ENCODE results near the gene SDK2. TPM values are rescaled to one million over a fixed set of nuclear protein-coding genes. Genes with fewer than 3 reads are reported as not detected.
A peak's percentile ranks its signal among the peaks of the same experiment; 100 is the strongest.
"Not testable (repeated sequence)": the region's sequence is repeated elsewhere in the genome, so short reads cannot be mapped to it uniquely, and the experiment has no call there.

Gene SDK2
- total RNA-seq, 1 donor, result under 0.01 TPM

- not testable (repeated sequence) for H4K20me1 ChIP-seq (ENCODE audit: insufficient read depth, low read length); H3K79me2 ChIP-seq (ENCODE audit: insufficient read depth, low read length); H3K4me2 ChIP-seq (ENCODE audit: insufficient read depth, low read length); H3K27ac ChIP-seq (ENCODE audit: low read depth, low read length); H3K9me3 ChIP-seq (ENCODE audit: low read depth, low read length); H3K4me3 ChIP-seq (ENCODE audit: insufficient read depth, low read length); H2AFZ ChIP-seq (ENCODE audit: low read length); H3K36me3 ChIP-seq (ENCODE audit: insufficient read depth, low read length)
- Histone ChIP-seq H3K4me1 (ENCODE audit: insufficient read depth, low read length) (peaks cover 23% of the 10 kb centered on the region), H3K27me3 (ENCODE audit: insufficient read depth, low read length) (peaks cover 26% of the 10 kb centered on the region)
- DNase-seq (ENCODE audit: insufficient read length, low spot score, missing footprints), result peak; percentile 96
- TF ChIP-seq, protein P1, sequence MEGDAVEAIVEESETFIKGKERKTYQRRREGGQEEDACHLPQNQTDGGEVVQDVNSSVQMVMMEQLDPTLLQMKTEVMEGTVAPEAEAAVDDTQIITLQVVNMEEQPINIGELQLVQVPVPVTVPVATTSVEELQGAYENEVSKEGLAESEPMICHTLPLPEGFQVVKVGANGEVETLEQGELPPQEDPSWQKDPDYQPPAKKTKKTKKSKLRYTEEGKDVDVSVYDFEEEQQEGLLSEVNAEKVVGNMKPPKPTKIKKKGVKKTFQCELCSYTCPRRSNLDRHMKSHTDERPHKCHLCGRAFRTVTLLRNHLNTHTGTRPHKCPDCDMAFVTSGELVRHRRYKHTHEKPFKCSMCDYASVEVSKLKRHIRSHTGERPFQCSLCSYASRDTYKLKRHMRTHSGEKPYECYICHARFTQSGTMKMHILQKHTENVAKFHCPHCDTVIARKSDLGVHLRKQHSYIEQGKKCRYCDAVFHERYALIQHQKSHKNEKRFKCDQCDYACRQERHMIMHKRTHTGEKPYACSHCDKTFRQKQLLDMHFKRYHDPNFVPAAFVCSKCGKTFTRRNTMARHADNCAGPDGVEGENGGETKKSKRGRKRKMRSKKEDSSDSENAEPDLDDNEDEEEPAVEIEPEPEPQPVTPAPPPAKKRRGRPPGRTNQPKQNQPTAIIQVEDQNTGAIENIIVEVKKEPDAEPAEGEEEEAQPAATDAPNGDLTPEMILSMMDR (IDR thresholded peaks at IDR 0.05; ENCODE audit: extremely low read depth, low read depth, low read length), result peak; percentile 81
Observed at GRCh38 chr17:73369817-73370490, 274.3 kb downstream of the SDK2 start.

DNA sequence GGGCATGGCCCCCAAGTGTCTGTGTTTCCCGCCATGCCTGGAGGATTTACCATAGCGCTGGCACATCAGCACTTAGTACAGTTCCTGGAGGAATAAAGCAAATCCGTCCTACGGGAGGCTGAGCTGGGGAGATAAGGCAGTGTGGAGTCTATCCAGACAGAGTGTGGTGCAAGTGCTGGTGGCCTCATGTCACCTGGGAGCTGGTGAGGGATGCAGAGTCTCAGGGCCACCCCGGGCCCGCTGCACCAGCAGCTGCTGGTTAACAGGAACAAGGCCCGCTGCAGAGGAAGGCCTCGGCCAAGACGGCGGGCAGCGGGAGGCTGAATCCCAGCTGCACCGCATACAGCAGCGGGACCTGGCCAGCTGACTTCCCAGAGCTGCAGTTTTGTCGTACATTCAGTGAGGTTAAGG, 275.1 kb downstream of the SDK2 start:
- H4K20me1 ChIP-seq (ENCODE audit: insufficient read depth, low read length), result no peaks in the 10 kb centered on the region
- no peak for DNase-seq (ENCODE audit: insufficient read length, low spot score, missing footprints)
- no peaks in the 10 kb centered on the region for H3K36me3 ChIP-seq (ENCODE audit: insufficient read depth, low read length)
- peaks cover 23% of the 10 kb centered on the region for H3K27me3 ChIP-seq (ENCODE audit: insufficient read depth, low read length)
- H3K4me3 ChIP-seq (ENCODE audit: insufficient read depth, low read length), result no peak overlapping the region
- no peak overlapping the region for H3K4me2 ChIP-seq (ENCODE audit: insufficient read depth, low read length)
- H3K4me1 ChIP-seq (ENCODE audit: insufficient read depth, low read length), result peaks cover 23% of the 10 kb centered on the region
- no peak overlapping the region for H2AFZ ChIP-seq (ENCODE audit: low read length)
- TF ChIP-seq, protein P1 (IDR thresholded peaks at IDR 0.05; ENCODE audit: extremely low read depth, low read depth, low read length), result no peak
- no peaks in the 10 kb centered on the region for H3K9me3 ChIP-seq (ENCODE audit: low read depth, low read length)
- H3K27ac ChIP-seq (ENCODE audit: low read depth, low read length), result no peak overlapping the region
- no peaks in the 10 kb centered on the region for H3K79me2 ChIP-seq (ENCODE audit: insufficient read depth, low read length)

GRCh38 chr17:73368085-73368631, 276.1 kb downstream of the SDK2 start:
- H3K27ac ChIP-seq (ENCODE audit: low read depth, low read length), result no peak overlapping the region
- peaks cover 16% of the 10 kb centered on the region for H3K27me3 ChIP-seq (ENCODE audit: insufficient read depth, low read length)
- H3K79me2 ChIP-seq (ENCODE audit: insufficient read depth, low read length), result no peaks in the 10 kb centered on the region
- TF ChIP-seq, protein P1 (IDR thresholded peaks at IDR 0.05; ENCODE audit: extremely low read depth, low read depth, low read length), result no peak
- H3K36me3 ChIP-seq (ENCODE audit: insufficient read depth, low read length), result no peaks in the 10 kb centered on the region
- no peak overlapping the region for H2AFZ ChIP-seq (ENCODE audit: low read length)
- no peak for DNase-seq (ENCODE audit: insufficient read length, low spot score, missing footprints)
- H3K4me1 ChIP-seq (ENCODE audit: insufficient read depth, low read length), result peaks cover 23% of the 10 kb centered on the region
- no peak overlapping the region for H3K4me2 ChIP-seq (ENCODE audit: insufficient read depth, low read length)
- no peak overlapping the region for H3K4me3 ChIP-seq (ENCODE audit: insufficient read depth, low read length)
- no peaks in the 10 kb centered on the region for H4K20me1 ChIP-seq (ENCODE audit: insufficient read depth, low read length)
- no peaks in the 10 kb centered on the region for H3K9me3 ChIP-seq (ENCODE audit: low read depth, low read length)

GRCh38 chr17:73365906-73366623, 278.2 kb downstream of the SDK2 start:
- H3K27me3 ChIP-seq (ENCODE audit: insufficient read depth, low read length), result peaks cover 3% of the 10 kb centered on the region
- peak; percentile 94 for DNase-seq (ENCODE audit: insufficient read length, low spot score, missing footprints)
- H4K20me1 ChIP-seq (ENCODE audit: insufficient read depth, low read length), result no peaks in the 10 kb centered on the region
- H2AFZ ChIP-seq (ENCODE audit: low read length), result peak overlapping the region; percentile 69
- H3K9me3 ChIP-seq (ENCODE audit: low read depth, low read length), result no peaks in the 10 kb centered on the region
- H3K4me3 ChIP-seq (ENCODE audit: insufficient read depth, low read length), result peak overlapping the region; percentile 26
- no peak overlapping the region for H3K27ac ChIP-seq (ENCODE audit: low read depth, low read length)
- H3K4me2 ChIP-seq (ENCODE audit: insufficient read depth, low read length), result peak overlapping the region; percentile 60
- H3K79me2 ChIP-seq (ENCODE audit: insufficient read depth, low read length), result no peaks in the 10 kb centered on the region
- no peaks in the 10 kb centered on the region for H3K36me3 ChIP-seq (ENCODE audit: insufficient read depth, low read length)
- TF ChIP-seq, protein P1 (IDR thresholded peaks at IDR 0.05; ENCODE audit: extremely low read depth, low read depth, low read length), result no peak
- H3K4me1 ChIP-seq (ENCODE audit: insufficient read depth, low read length), result peaks cover 15% of the 10 kb centered on the region
